Liver (tissue), 9 donors: Measurements from ENCODE around the gene NOS1AP. TPM values are rescaled to one million over a fixed set of nuclear protein-coding genes. Genes with fewer than 3 reads are reported as not detected.

Experiments
- DNase-seq: peaks from one replicate; pipeline ENCODE4 v3.0.0-alpha.2; 2017; ENCODE audit warnings: low spot score
- H3K27ac ChIP-seq, 2 donors: one replicate each; pipeline ENCODE4 v1.7.0; 2013; ENCODE audit warnings: inconsistent platforms in 2 of 2, low read length in 2 of 2, control low read depth in 1 of 2, low read depth in 1 of 2, mild to moderate bottlenecking in 1 of 2
- H3K27me3 ChIP-seq, 4 donors: one replicate each; pipeline versions ENCODE4 v1.6.1 to v1.7.0; 2013; ENCODE audit warnings: low read length in 3 of 4, inconsistent platforms in 1 of 4, mild to moderate bottlenecking in 1 of 4, moderate library complexity in 1 of 4; ENCODE audit not compliant: control insufficient read depth in 4 of 4, insufficient read depth in 4 of 4
- H3K36me3 ChIP-seq, 4 donors: one replicate each; pipeline versions ENCODE4 v1.6.1 to v1.7.0; 2013; ENCODE audit warnings: low read length in 3 of 4, mild to moderate bottlenecking in 3 of 4, low read depth in 1 of 4, moderate library complexity in 1 of 4; ENCODE audit not compliant: control insufficient read depth in 4 of 4, insufficient read depth in 3 of 4
- H3K4me1 ChIP-seq, 4 donors: one replicate each; pipeline versions ENCODE4 v1.6.1 to v1.7.0; 2013; ENCODE audit warnings: low read length in 3 of 4, mild to moderate bottlenecking in 3 of 4, moderate library complexity in 1 of 4; ENCODE audit not compliant: control insufficient read depth in 4 of 4, insufficient read depth in 4 of 4
- H3K4me3 ChIP-seq, 3 donors: one replicate each; pipeline versions ENCODE4 v1.6.1 to v1.7.0; 2013; ENCODE audit warnings: low read length in 3 of 3, control low read depth in 1 of 3, low read depth in 1 of 3, mild to moderate bottlenecking in 1 of 3
- H3K9ac ChIP-seq, 2 donors: one replicate each; pipeline ENCODE4 v1.7.0; 2013; ENCODE audit warnings: low read length in 2 of 2, mild to moderate bottlenecking in 2 of 2, moderate library complexity in 2 of 2, control low read depth in 1 of 2, low read depth in 1 of 2
- H3K9me3 ChIP-seq, 4 donors: one replicate each; pipeline versions ENCODE4 v1.6.1 to v1.7.0; 2013; ENCODE audit warnings: low read length in 3 of 4; ENCODE audit not compliant: control insufficient read depth in 4 of 4
- EGR1 ChIP-seq, 2 donors: IDR thresholded peaks; 2 replicates each; pipeline ENCODE4 v1.6.1; 2016 to 2018; ENCODE audit warnings: antibody characterized with exemption in 2 of 2, low read depth in 2 of 2
- FOXA1 ChIP-seq: IDR thresholded peaks from 2 replicates; pipeline ENCODE4 v1.6.1; 2016; ENCODE audit warnings: antibody characterized with exemption
- FOXA2 ChIP-seq: IDR thresholded peaks from 2 replicates; pipeline ENCODE4 v1.6.1; 2016; ENCODE audit warnings: antibody characterized with exemption
- GABPA ChIP-seq, 2 donors: IDR thresholded peaks in 1 of 2; conservative IDR thresholded peaks in 1 of 2; 2 replicates each; pipeline ENCODE4 v1.6.1; 2016; ENCODE audit warnings: antibody characterized with exemption in 2 of 2, mild to moderate bottlenecking in 1 of 2, moderate library complexity in 1 of 2
- HNF4A ChIP-seq, 2 donors: conservative IDR thresholded peaks; 2 replicates each; pipeline ENCODE4 v1.6.1; 2016; ENCODE audit warnings: antibody characterized with exemption in 2 of 2, mild to moderate bottlenecking in 2 of 2
- HNF4G ChIP-seq: IDR thresholded peaks from 2 replicates; pipeline ENCODE4 v1.6.1; 2016; ENCODE audit warnings: antibody characterized with exemption
- JUND ChIP-seq, 2 donors: IDR thresholded peaks; 2 replicates each; pipeline ENCODE4 v1.6.1; 2016; ENCODE audit warnings: antibody characterized with exemption in 2 of 2
- NR2F2 ChIP-seq: IDR thresholded peaks from 2 replicates; pipeline ENCODE4 v1.6.1; 2016; ENCODE audit warnings: antibody characterized with exemption
- RAD21 ChIP-seq, 2 donors: IDR thresholded peaks; 2 replicates each; pipeline ENCODE4 v1.6.1; 2016; ENCODE audit warnings: antibody characterized with exemption in 2 of 2, mild to moderate bottlenecking in 2 of 2
- RXRA ChIP-seq, 2 donors: IDR thresholded peaks; 2 replicates each; pipeline ENCODE4 v1.6.1; 2017 to 2018; ENCODE audit warnings: antibody characterized with exemption in 2 of 2, mild to moderate bottlenecking in 1 of 2
- SP1 ChIP-seq: IDR thresholded peaks from 2 replicates; pipeline ENCODE4 v1.6.1; 2018; ENCODE audit warnings: antibody characterized with exemption, mild to moderate bottlenecking
- TAF1 ChIP-seq: conservative IDR thresholded peaks from 2 replicates; pipeline ENCODE4 v1.6.1; 2016; ENCODE audit warnings: antibody characterized with exemption, mild to moderate bottlenecking
- YY1 ChIP-seq: IDR thresholded peaks from 2 replicates; pipeline ENCODE4 v1.6.1; 2016; ENCODE audit warnings: antibody characterized with exemption, mild to moderate bottlenecking
- WGBS: extraction: QIAGEN DNeasy Blood & Tissue Kit; methylation state at CpG from one replicate; pipeline ENCODE4 v1.1.7; 2013; 5-methylcytosine and 5-hydroxymethylcytosine counted together
- polyA plus RNA-seq, 2 donors: library from polyadenylated mRNA; stranded (reverse) in 1 of 2; unstranded in 1 of 2; fragments of 200-250 nt in 1 of 2; fragments of >200 nt in 1 of 2; fragmentation: Nextera tagmentation in 1 of 2; extraction: Ambion mirVana in 1 of 2; gene quantifications; one replicate each; pipeline versions ENCODE4 v1.2.1 to v1.2.3, GENCODE V29; 2013 to 2015
- total RNA-seq, 2 donors: library from RNA; depleted of rRNA; stranded (reverse); fragments of >200 nt; gene quantifications; one replicate each; pipeline ENCODE4 v1.2.3, GENCODE V29; 2014
- TF ChIP-seq, protein P1 (sequence below): IDR thresholded peaks from 2 replicates; pipeline ENCODE4 v1.6.1; 2016; ENCODE audit warnings: antibody characterized with exemption
- TF ChIP-seq, protein P2 (sequence below): IDR thresholded peaks from 2 replicates; pipeline ENCODE4 v1.6.1; 2016; ENCODE audit warnings: antibody characterized with exemption
- TF ChIP-seq, protein P3 (sequence below): IDR thresholded peaks from 2 replicates; pipeline ENCODE4 v1.6.1; 2016; ENCODE audit warnings: antibody characterized with exemption
- TF ChIP-seq, protein P4 (sequence below): IDR thresholded peaks from 2 replicates; pipeline ENCODE4 v1.6.1; 2016; ENCODE audit warnings: antibody characterized with exemption, mild to moderate bottlenecking
- TF ChIP-seq, protein P5 (sequence below): fragments of 150-350 bp; IDR thresholded peaks from 2 replicates; pipeline ENCODE4 v1.5.1; 2017; ENCODE audit warnings: improper control_type of control experiment, low read depth, low read length; ENCODE audit not compliant: missing input control
- donor health status: healthy.
- donor health status: healthy.
- donor health status: healthy.
- donor health status: healthy.
- donor health status: healthy.

The NOS1AP gene
- total and polyA plus RNA-seq, 4 donors, result 1.4 to 13.0 (median 4.5) TPM

DNA sequence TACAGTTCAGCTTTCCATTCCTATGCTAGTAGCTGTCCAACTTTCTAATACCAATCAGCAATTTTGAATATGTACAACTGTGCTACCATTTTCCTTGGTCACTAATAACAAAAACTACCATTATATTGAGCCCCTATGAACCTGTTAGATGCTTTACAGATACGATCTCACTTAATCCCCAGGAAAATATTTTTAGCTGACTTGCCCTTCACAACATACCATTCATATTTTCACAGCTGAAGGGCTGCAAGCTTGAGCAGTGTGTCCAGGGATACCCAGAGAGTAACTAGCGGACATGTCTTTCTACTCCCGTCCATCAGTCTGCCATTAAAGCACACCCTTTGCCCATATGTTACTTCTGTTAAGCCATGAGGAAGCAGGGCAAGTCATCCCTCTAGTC is 166.7 kb downstream of the NOS1AP start:
- Histone ChIP-seq H3K4me1 (peaks cover 18 to 70% (median 45%) of the 10 kb centered on the region in 4 donors), H3K9me3 (no peaks in the 10 kb centered on the region), H3K4me3 (no peak overlapping the region), H3K27me3 (no peaks in the 10 kb centered on the region), H3K9ac (no peak overlapping the region), H3K27ac (peak overlapping the region; percentile 39 to 66), H3K36me3 (no peaks in the 10 kb centered on the region)
- no peak for DNase-seq
- 96% methylated on average over 3 of the region's 3 CpGs for WGBS
- TF ChIP-seq JUND (IDR thresholded peaks at IDR 0.05), result no peak
- TF ChIP-seq, protein P1, sequence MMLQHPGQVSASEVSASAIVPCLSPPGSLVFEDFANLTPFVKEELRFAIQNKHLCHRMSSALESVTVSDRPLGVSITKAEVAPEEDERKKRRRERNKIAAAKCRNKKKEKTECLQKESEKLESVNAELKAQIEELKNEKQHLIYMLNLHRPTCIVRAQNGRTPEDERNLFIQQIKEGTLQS, result no peak

DNA sequence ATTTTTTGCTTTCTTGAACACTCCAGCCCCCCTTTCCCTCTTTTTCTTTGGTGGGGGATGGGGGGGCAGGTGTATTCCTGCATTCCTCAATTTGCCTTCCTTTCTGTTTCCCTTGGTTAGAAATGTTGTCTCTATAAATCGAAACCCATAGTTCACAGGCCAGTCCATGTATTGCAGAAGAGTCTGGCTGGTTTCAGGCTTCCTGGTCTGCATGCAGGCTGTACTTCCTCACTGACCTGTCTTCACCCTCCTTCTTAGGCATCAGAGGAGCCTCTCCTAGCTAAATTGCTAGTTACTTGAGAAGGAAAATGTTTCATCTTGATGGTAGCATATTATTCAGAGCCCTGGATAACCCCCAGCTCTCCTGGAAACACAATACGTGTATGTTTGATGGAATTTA is 167.1 kb downstream of the NOS1AP start:
- H3K4me1 ChIP-seq, result peaks cover 18 to 67% (median 41%) of the 10 kb centered on the region in 4 donors
- 63% methylated on average over 2 of the region's 2 CpGs for WGBS

More for the DNA sequence above, 167.1 kb downstream of the NOS1AP start:
- Histone ChIP-seq H3K4me3 (no peak overlapping the region), H3K9me3 (no peaks in the 10 kb centered on the region), H3K27me3 (no peaks in the 10 kb centered on the region), H3K9ac (no peak overlapping the region), H3K36me3 (no peaks in the 10 kb centered on the region), H3K27ac (peak overlapping the region; percentile 39 to 49)
- DNase-seq, result no peak
- TF ChIP-seq RAD21 (IDR thresholded peaks at IDR 0.05), result peak in 1 of 2 donors; percentile 35
- TF ChIP-seq SP1, result no peak
- TF ChIP-seq JUND (IDR thresholded peaks at IDR 0.05), result no peak
- TF ChIP-seq, protein P2, sequence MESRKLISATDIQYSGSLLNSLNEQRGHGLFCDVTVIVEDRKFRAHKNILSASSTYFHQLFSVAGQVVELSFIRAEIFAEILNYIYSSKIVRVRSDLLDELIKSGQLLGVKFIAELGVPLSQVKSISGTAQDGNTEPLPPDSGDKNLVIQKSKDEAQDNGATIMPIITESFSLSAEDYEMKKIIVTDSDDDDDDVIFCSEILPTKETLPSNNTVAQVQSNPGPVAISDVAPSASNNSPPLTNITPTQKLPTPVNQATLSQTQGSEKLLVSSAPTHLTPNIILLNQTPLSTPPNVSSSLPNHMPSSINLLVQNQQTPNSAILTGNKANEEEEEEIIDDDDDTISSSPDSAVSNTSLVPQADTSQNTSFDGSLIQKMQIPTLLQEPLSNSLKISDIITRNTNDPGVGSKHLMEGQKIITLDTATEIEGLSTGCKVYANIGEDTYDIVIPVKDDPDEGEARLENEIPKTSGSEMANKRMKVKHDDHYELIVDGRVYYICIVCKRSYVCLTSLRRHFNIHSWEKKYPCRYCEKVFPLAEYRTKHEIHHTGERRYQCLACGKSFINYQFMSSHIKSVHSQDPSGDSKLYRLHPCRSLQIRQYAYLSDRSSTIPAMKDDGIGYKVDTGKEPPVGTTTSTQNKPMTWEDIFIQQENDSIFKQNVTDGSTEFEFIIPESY, result no peak
- TF ChIP-seq, protein P3, sequence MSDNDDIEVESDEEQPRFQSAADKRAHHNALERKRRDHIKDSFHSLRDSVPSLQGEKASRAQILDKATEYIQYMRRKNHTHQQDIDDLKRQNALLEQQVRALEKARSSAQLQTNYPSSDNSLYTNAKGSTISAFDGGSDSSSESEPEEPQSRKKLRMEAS, result no peak
- TF ChIP-seq FOXA2, result no peak
- TF ChIP-seq, protein P4, sequence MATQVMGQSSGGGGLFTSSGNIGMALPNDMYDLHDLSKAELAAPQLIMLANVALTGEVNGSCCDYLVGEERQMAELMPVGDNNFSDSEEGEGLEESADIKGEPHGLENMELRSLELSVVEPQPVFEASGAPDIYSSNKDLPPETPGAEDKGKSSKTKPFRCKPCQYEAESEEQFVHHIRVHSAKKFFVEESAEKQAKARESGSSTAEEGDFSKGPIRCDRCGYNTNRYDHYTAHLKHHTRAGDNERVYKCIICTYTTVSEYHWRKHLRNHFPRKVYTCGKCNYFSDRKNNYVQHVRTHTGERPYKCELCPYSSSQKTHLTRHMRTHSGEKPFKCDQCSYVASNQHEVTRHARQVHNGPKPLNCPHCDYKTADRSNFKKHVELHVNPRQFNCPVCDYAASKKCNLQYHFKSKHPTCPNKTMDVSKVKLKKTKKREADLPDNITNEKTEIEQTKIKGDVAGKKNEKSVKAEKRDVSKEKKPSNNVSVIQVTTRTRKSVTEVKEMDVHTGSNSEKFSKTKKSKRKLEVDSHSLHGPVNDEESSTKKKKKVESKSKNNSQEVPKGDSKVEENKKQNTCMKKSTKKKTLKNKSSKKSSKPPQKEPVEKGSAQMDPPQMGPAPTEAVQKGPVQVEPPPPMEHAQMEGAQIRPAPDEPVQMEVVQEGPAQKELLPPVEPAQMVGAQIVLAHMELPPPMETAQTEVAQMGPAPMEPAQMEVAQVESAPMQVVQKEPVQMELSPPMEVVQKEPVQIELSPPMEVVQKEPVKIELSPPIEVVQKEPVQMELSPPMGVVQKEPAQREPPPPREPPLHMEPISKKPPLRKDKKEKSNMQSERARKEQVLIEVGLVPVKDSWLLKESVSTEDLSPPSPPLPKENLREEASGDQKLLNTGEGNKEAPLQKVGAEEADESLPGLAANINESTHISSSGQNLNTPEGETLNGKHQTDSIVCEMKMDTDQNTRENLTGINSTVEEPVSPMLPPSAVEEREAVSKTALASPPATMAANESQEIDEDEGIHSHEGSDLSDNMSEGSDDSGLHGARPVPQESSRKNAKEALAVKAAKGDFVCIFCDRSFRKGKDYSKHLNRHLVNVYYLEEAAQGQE, result no peak
- no peak for TF ChIP-seq GABPA (IDR thresholded peaks at IDR 0.05 in 1 of 2, conservative IDR thresholded peaks at IDR 0.05 in 1 of 2)
- TF ChIP-seq, protein P1, result no peak
- TF ChIP-seq TAF1, result no peak
- no peak for TF ChIP-seq YY1
- no peak for TF ChIP-seq NR2F2
- TF ChIP-seq FOXA1, result no peak
- TF ChIP-seq HNF4G, result no peak
- TF ChIP-seq RXRA (IDR thresholded peaks at IDR 0.05), result peak in 1 of 2 donors; percentile 42
- TF ChIP-seq, protein P5, sequence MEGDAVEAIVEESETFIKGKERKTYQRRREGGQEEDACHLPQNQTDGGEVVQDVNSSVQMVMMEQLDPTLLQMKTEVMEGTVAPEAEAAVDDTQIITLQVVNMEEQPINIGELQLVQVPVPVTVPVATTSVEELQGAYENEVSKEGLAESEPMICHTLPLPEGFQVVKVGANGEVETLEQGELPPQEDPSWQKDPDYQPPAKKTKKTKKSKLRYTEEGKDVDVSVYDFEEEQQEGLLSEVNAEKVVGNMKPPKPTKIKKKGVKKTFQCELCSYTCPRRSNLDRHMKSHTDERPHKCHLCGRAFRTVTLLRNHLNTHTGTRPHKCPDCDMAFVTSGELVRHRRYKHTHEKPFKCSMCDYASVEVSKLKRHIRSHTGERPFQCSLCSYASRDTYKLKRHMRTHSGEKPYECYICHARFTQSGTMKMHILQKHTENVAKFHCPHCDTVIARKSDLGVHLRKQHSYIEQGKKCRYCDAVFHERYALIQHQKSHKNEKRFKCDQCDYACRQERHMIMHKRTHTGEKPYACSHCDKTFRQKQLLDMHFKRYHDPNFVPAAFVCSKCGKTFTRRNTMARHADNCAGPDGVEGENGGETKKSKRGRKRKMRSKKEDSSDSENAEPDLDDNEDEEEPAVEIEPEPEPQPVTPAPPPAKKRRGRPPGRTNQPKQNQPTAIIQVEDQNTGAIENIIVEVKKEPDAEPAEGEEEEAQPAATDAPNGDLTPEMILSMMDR, result no peak
- TF ChIP-seq HNF4A (conservative IDR thresholded peaks at IDR 0.05), result peak; percentile 17 to 23
- TF ChIP-seq EGR1 (IDR thresholded peaks at IDR 0.05; ENCODE audit: low read depth in 2 of 2), result no peak
